ENCODE results near the gene DLGAP3. TPM values are rescaled to one million over a fixed set of nuclear protein-coding genes. Genes with fewer than 3 reads are reported as not detected.

DLGAP3 gene
- total RNA-seq, result under 1 TPM in 2 of 4 donors, not detected in 2; 0.53 to 0.83 TPM

DNA sequence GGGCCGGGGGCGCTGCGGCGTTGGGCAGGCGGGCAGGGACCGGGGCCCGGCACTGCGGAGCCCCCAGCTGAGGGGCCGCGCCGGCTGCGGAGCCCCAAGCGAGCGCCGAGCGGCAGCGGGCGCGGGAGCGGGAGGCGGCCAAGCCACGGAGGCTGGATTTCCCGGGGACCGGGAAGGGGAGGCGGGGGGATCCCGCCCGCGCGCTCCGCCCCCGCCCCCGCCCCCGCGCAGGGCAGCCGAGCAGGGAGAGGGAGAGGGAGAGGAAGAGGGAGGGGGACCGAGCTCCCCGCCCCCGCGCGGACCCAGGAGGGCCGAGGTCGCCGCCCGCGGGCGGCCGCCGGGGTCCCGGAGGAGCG, at the start of gene DLGAP3:
DLGAP3 (minus strand) TSS at position 154 of the 356 bp plus-strand sequence. CDS start 24,267 bp downstream, outside the sequence.
- Histone ChIP-seq H3K27ac (peak within 1 kb of the TSS in 1 of 4 donors; percentile 42), H3K36me3 (no peaks in the 10 kb centered on the region), H3K9me3 (no peaks in the 10 kb centered on the region), H3K4me3 (peak within 1 kb of the TSS; percentile 14 to 76 (median 42)), H3K27me3 (peaks cover 0 to 45% of the 10 kb centered on the region in 2 donors), H3K4me1 (peaks cover 0 to 15% (median 4%) of the 10 kb centered on the region in 4 donors)
- DNase-seq, result no peak
- no peak for TF ChIP-seq POLR2A (IDR thresholded peaks at IDR 0.05)
- TF ChIP-seq, protein P1, sequence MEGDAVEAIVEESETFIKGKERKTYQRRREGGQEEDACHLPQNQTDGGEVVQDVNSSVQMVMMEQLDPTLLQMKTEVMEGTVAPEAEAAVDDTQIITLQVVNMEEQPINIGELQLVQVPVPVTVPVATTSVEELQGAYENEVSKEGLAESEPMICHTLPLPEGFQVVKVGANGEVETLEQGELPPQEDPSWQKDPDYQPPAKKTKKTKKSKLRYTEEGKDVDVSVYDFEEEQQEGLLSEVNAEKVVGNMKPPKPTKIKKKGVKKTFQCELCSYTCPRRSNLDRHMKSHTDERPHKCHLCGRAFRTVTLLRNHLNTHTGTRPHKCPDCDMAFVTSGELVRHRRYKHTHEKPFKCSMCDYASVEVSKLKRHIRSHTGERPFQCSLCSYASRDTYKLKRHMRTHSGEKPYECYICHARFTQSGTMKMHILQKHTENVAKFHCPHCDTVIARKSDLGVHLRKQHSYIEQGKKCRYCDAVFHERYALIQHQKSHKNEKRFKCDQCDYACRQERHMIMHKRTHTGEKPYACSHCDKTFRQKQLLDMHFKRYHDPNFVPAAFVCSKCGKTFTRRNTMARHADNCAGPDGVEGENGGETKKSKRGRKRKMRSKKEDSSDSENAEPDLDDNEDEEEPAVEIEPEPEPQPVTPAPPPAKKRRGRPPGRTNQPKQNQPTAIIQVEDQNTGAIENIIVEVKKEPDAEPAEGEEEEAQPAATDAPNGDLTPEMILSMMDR (IDR thresholded peaks at IDR 0.05), result no peak

DNA sequence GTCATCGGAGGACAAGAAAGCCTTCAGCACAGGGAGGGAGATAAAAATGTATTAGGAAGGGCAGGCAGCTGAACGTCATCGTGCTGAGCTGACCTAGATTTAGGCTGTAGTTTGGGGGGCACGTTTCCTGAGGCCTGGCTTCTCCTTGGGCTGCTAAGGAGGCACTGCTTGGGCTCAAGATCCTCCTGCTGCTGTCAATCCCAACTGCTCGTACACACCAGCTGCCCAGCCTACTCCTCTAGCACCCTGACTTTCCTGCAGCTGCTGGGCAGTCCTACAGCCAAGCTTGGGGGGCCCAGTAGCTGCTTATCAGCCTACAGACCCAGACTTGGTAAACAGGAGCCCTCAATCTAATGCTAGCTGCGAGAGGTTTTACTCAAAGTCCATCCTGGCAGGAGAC, 49.5 kb upstream of the DLGAP3 start:
- Histone ChIP-seq H3K27ac (no peak overlapping the region), H3K27me3 (no peaks in the 10 kb centered on the region), H3K4me1 (peaks cover 0 to 5% (median 3%) of the 10 kb centered on the region in 4 donors), H3K4me3 (no peak overlapping the region), H3K9me3 (no peaks in the 10 kb centered on the region), H3K36me3 (no peaks in the 10 kb centered on the region)
- no peak for TF ChIP-seq POLR2A (IDR thresholded peaks at IDR 0.05)
- TF ChIP-seq, protein P1 (IDR thresholded peaks at IDR 0.05), result no peak
- no peak for DNase-seq

DNA sequence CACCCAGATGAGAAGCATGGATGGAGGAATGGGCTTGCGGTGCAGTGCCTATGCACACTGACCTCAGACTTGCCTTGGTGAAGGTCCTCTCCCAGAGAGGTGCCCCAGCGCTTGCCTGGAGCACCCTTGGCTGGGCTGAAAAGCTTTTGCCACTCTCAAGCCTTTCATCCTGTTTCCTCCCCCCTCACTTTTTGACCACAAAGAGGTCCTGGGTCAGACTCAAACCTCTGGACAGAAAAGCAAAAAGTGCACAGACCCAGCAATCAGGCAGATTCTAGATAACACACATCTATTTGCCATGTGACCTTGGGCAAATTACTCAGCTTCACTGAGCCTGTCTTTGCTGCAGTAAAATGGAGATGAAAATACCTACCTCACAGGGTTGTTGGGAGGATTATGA, 48.4 kb upstream of the DLGAP3 start:
- Histone ChIP-seq H3K27me3 (no peaks in the 10 kb centered on the region), H3K9me3 (no peaks in the 10 kb centered on the region), H3K27ac (no peak overlapping the region), H3K36me3 (no peaks in the 10 kb centered on the region), H3K4me1 (no peaks in the 10 kb centered on the region), H3K4me3 (no peak overlapping the region)
- no peak for DNase-seq
- TF ChIP-seq POLR2A (IDR thresholded peaks at IDR 0.05), result no peak

- Histone ChIP-seq H3K27me3 (no peaks in the 10 kb centered on the region), H3K4me3 (no peak overlapping the region)
- no peak for TF ChIP-seq POLR2A (IDR thresholded peaks at IDR 0.05)
- TF ChIP-seq, protein P1 (IDR thresholded peaks at IDR 0.05), result no peak
These were observed 47.7 kb upstream of the DLGAP3 start for GRCh38 chr1:34977210-34977471.

DNA sequence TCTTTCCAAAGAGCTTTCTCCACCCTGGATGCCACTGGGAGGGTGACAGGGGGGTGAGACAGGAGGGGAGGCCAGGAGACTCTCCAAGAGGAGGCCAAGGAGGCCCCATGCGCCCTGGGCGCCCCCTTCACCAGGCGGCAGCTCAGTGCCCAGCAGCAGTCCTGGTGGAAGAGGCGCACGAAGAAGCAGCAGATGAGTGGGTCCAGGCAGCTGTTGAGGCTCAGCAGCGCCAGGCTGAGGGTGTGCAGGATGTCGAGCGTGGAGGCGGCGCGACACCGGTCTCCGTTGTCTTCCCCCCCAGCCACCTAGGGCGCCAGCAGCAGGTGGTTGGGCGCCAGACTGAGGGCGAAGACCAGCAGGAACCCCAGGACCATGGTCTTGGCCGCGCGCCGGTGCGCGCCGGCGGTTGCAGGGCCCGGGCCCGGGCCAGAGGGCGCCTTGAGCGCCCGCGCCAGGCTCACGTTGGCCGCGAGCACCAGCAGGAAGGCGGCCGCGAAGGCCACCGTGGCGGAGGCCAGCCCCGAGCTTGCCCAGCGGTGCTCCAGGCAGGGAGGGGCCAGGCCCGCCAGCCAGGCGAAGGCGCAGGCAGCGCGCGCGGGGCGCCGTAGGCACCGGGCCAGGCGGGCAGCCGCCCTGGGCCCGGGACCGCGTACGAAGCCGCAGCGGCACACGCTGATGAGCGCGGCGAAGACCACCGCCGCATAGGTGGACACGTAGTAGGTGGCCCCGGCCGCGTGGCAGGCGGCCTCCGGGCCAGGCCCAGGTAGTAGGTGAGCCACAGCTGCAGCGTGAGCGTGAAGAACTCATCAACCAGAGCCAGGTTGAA, 47.1 kb upstream of the DLGAP3 start:
- Histone ChIP-seq H3K9me3 (no peaks in the 10 kb centered on the region), H3K27ac (no peak overlapping the region), H3K36me3 (no peaks in the 10 kb centered on the region), H3K4me3 (no peak overlapping the region), H3K27me3 (no peaks in the 10 kb centered on the region), H3K4me1 (no peaks in the 10 kb centered on the region)
- TF ChIP-seq POLR2A (IDR thresholded peaks at IDR 0.05), result no peak
- TF ChIP-seq, protein P1 (IDR thresholded peaks at IDR 0.05), result no peak
- DNase-seq, result no peak

More at GRCh38 chr1:34977210-34977471, 47.7 kb upstream of the DLGAP3 start:
- H3K27ac ChIP-seq, result no peak overlapping the region
- no peaks in the 10 kb centered on the region for H3K9me3 ChIP-seq
- DNase-seq, result no peak
- H3K36me3 ChIP-seq, result no peaks in the 10 kb centered on the region
- H3K4me1 ChIP-seq, result no peaks in the 10 kb centered on the region

GRCh38 chr1:34975771-34976170, 46.3 kb upstream of the DLGAP3 start:
- Histone ChIP-seq H3K4me3 (no peak overlapping the region), H3K36me3 (no peaks in the 10 kb centered on the region), H3K4me1 (no peaks in the 10 kb centered on the region), H3K27ac (no peak overlapping the region), H3K27me3 (no peaks in the 10 kb centered on the region), H3K9me3 (no peaks in the 10 kb centered on the region)
- DNase-seq, result no peak
- TF ChIP-seq, protein P1 (IDR thresholded peaks at IDR 0.05), result no peak
- no peak for TF ChIP-seq POLR2A (IDR thresholded peaks at IDR 0.05)
